PFSK-1 (cell line): ENCODE results near the gene CDHR2.

Experiments used
- POLR2AphosphoS5 ChIP-seq: IDR thresholded peaks from 2 replicates; pipeline ENCODE4 v1.6.1; 2012; ENCODE audit warnings: low read depth, mild to moderate bottlenecking, control low read depth, low read length, moderate library complexity
- SIN3A ChIP-seq: IDR thresholded peaks from 2 replicates; pipeline ENCODE4 v1.6.1; 2012; ENCODE audit warnings: mild to moderate bottlenecking, low read length, moderate library complexity, borderline replicate concordance; ENCODE audit not compliant: insufficient read depth
- TF ChIP-seq, protein P1 (sequence below), 2 experiments: IDR thresholded peaks; 2 replicates each; pipeline versions ENCODE4 v1.6.1 to v1.8.0; 2011 to 2012; ENCODE audit warnings: low read depth in 2 of 2, low read length in 2 of 2, control low read depth in 1 of 2, inconsistent platforms in 1 of 2, mild to moderate bottlenecking in 1 of 2, moderate library complexity in 1 of 2; ENCODE audit not compliant: insufficient read depth in 1 of 2

DNA sequence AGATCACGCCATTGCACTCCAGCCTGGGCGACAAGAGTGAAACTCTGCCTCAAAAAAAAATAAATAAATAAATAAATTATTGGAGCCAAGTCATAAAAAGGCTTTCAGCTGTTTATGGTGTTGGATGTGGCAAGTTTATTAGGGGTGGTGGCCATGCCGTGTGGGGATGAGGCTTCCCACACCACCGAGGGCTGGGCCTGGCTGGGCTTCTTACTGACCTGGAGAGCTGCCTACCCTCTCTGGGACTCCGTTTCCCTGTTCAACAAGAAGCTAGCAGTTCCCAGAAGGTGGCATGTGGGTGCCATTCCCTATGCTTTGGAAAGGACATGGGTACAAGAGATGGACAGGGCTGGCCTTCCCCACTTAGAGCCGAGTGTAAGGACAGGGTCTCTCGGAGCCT, 38.3 kb downstream of the CDHR2 start:
- TF ChIP-seq POLR2AphosphoS5 (no peak), SIN3A (no peak)
- TF ChIP-seq, protein P1, sequence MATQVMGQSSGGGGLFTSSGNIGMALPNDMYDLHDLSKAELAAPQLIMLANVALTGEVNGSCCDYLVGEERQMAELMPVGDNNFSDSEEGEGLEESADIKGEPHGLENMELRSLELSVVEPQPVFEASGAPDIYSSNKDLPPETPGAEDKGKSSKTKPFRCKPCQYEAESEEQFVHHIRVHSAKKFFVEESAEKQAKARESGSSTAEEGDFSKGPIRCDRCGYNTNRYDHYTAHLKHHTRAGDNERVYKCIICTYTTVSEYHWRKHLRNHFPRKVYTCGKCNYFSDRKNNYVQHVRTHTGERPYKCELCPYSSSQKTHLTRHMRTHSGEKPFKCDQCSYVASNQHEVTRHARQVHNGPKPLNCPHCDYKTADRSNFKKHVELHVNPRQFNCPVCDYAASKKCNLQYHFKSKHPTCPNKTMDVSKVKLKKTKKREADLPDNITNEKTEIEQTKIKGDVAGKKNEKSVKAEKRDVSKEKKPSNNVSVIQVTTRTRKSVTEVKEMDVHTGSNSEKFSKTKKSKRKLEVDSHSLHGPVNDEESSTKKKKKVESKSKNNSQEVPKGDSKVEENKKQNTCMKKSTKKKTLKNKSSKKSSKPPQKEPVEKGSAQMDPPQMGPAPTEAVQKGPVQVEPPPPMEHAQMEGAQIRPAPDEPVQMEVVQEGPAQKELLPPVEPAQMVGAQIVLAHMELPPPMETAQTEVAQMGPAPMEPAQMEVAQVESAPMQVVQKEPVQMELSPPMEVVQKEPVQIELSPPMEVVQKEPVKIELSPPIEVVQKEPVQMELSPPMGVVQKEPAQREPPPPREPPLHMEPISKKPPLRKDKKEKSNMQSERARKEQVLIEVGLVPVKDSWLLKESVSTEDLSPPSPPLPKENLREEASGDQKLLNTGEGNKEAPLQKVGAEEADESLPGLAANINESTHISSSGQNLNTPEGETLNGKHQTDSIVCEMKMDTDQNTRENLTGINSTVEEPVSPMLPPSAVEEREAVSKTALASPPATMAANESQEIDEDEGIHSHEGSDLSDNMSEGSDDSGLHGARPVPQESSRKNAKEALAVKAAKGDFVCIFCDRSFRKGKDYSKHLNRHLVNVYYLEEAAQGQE (IDR thresholded peaks at IDR 0.05; ENCODE audit: insufficient read depth in 1 of 2, low read depth in 2 of 2, low read length in 2 of 2): no peak
